Glomerular endothelial cell (primary cell): ENCODE data around the gene STK33. TPM values are rescaled to one million over a fixed set of nuclear protein-coding genes. Genes with fewer than 3 reads are reported as not detected.

Source experiments
- DNase-seq: peaks from one replicate; pipeline ENCODE4 v3.0.0-alpha.2; 2011; ENCODE audit warnings: low read depth, low spot score; ENCODE audit errors: extremely low read depth
- total RNA-seq: library from RNA; depleted of rRNA; stranded (reverse); fragments of >200 nt; gene quantifications from 2 replicates; pipeline ENCODE4 v1.2.3, GENCODE V29; 2015

Gene STK33
- total RNA-seq, 1 donor from 2014 or later, result 4.1 TPM

DNA sequence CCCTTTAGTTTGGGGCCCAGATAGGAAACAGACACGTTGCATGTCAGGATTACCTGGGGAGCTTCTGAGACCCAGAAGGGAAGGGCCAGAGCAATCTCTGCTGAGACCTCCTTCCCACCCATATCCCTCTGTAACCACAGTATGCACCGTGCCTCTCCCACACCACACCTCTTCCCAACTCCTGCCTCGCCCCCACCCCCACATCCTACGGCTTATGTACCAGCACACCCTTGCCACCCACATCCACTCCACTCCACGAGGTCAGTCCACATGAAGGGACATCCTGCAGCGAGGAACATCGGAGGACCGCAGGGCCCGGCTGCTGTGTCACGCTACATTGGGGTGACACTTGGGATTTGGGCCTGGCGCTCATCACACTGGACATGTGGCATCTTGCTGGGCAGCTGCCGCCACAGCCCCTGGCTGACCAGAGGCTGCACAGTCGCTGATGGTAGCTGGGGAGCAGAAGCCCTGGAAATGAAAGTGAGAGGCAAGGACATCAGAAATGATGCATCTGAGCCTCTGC lies 212.1 kb downstream of the STK33 start:
- no peak for DNase-seq

DNA sequence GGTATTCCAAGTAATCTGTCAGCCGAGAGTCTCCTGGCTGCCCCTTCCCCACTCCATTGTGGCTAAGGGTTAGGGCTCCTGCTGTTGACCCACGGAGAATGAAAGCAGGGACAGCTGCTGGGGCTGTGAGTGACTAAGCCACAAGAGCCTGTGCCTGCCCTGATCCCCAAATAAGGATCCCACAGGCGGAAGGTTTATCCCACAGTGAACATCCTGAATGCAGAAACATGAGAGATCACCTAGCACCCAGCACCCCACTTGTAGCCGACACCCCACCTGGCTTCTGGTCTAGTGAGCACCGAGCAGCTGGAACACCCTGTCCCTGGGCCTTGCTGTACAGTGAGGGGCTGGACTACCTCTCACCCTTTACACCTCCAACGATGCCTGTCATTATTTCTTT lies 212.7 kb downstream of the STK33 start:
- DNase-seq, result no peak

GRCh38 chr11:8375932-8376331 lies 218.1 kb downstream of the STK33 start:
- no peak for DNase-seq

DNA sequence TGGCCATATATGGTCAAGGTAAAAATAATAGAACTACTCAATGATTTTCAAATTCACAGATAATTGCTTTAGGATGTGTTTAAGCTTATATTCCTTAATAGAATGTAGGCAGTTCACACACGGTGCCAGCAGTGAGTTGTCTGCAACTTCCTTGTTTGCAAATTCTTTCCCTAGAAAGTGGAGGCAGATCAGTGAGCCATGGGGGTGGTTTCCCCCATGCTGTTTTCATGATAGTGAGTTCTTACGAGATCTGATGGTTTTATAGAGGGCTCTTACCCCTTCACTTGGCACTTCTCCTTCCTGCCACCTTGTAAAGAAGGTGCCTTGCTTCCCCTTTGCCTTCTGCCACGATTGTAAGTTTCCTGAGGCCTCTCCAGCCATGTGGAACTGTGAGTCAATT lies 218.6 kb downstream of the STK33 start:
- DNase-seq, result no peak

DNA sequence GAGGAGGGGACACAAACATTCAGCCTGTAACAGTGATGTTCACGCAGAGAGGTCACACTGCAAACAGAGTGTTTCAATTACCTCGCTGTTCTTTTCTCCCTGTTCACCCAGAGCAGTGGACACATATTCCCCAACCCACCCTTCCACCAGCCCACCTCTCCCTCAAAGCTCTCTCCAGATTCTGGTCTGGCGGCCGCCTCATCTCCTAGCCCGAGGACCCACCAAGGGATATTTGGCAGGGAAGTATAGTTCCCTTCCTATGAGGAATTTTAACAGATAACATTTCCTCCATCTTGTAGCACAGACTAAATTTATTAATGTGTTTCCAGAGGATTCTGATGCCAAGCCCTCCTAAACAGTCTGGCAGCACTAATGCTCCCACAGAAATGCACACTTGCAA lies 219.3 kb downstream of the STK33 start:
- no peak for DNase-seq

DNA sequence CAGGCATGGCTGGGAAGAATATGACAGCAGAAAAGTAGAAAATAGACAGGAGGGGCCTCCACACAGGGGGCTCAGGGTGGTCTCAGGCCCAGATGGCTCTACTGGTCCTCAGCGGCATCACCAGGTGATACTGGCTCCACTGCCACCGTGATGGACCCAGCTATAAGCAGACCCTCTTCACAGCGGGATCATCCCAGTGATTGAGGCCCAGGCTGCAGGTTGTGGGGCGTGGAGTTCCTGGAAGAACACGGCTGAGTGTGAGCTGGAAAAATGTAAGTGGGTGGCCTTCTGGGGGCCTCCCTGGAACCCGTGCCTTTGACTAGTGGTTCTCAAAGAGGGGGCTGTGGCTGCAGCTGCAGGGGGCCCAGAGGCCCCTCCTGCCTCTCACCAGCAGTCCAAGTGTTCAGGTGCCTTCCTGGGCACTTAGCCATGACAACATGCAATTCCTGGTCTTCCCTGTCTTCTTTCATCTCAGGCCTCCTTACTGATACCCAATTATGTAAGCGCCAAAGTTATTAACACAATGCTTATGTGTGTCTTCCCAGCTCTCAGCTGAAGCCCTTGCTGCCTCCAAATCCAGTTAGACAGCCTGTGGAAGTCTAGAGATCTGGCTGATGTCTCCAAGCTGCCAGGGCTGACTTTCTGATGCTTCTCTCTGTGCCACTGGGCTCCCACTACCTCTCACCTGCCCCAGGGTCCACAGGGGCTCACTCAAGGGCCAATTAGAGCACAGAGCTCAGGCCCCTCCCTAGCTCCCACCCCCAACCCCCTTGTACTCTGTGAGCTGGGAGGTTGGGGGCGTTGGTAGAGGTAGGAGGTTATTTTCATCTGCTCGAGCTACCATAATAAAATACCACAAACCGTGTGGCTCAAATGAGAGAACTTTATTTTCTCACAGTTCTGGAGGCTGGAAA lies 220.3 kb downstream of the STK33 start:
- DNase-seq, result no peak

DNA sequence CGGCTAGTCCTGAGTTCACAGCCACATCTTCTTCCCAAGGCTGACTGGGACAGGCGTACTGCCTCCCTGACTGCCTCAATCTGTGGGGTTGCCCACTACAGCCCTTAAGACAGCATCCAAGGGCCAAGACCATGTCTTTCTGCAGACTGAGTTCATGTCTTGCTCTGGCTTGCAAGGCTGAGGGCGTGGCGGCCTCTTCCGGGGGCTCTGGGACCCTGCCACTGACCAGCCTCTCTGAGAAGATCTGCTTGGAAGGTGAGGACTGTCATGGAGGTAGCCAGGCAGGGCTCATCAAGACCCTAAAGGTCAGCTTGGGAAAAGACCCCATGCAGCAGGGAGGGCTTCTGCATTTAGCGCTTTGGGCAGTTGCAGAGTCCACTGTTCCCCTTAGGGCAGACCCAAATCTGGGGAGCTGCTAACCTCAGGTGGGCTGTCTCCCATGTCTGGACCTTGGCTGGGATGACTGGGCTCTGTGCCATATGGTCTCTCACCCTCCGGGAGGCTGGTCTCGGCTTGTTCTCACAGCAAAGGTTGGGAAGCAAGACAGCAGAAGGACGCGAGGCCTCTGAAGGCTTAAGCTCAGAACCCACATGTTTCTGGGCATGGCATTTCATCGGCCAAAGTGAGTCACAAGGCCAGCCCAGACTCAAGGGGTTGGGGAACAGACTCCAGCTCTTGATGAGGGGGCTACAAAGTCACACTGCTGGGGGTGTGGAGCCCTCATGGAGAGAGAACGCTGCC lies 221.2 kb downstream of the STK33 start:
- no peak for DNase-seq

DNA sequence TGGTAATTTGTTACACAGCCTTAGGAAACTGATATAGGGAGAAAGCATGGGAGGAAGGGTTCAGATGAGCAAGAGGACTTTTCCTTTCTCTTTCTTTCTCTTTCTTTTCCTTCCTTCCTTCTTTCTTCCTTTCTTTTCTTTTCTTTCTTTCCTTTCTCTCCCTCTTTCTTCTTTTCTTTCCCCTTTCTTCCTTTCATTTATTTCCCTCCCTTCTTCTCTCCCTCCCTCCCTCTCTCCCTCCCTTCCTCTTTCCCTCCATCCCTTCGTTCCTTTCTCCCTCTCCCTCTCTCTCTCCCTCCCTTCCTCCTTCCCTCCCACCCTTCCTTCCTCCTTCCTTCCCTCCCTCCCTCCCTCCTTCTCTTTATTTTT lies 222.5 kb downstream of the STK33 start:
- no peak for DNase-seq

- no peak for DNase-seq
These were observed 223.1 kb downstream of the STK33 start for GRCh38 chr11:8370812-8371515.

DNA sequence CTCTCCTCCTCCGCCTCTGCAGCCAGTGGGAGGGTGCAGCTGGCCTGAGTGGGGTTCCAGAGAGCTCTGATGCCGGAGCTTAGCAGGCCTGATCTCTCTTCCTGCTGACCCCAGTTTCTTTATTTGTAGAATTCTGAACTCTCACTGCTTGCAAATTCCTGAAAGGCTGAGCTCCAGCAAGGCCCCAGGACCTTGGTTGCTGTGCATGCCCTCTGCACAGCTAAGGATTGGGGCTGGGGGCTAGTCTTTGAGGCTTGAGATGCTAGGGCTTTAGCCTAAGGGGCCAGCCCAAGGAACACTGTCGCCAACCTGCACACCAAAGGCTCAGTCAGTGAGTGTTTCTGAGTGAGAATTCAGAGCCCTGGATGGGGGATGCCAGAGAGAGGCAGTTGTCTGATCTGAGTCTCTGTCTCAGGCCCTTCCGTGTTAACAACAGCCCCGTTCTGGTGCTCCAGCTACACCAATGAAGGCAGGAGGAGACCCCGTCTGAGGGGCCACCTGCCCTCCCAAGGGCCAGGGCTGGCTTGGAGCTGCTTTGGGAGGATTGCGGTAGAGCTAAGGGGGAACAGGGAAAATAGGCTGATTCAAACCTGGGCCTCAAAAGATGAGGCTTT lies 224.3 kb downstream of the STK33 start:
- no peak for DNase-seq

GRCh38 chr11:8368772-8369171 lies 225.3 kb downstream of the STK33 start:
- no peak for DNase-seq

DNA sequence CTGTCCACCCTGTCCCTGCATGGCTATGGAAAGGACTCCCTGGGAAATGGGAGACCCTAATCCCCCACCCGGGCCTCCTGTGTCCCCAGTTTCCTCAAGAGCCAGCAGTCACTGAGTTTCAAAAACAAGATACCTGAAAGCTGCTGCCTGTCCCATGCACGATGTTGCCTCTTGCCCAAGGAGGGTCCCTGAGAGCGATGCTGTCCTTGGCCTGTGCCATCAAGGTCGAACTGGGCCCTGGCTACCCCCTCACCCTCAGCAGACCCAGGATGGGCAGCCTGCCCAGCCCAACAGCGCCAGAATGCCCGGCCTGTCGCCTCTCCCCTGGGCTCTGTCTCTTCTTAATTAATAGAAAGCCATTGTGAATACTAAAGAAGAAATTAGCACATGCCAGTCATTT lies 225.8 kb downstream of the STK33 start:
- DNase-seq, result no peak

DNA sequence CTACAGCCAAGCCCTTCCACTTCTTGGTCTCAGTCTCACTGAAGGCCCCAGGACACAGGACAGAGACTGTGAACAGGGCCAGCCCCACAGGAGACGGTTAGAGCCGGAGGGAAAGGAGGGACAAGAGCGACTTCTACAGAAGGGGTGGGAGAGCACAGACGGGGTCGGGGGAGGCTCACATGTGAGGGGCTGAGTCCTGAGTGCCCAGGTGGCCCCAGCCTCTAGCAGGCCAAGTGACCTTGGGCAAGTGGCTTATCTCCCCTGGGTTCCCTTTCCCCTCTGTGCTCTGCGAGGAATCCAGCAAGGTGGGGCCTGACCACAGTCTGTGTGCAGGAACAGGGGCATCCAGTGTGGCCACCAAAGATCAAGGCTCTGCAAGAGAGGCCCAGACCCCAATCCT lies 227.7 kb downstream of the STK33 start:
- DNase-seq, result no peak

DNA sequence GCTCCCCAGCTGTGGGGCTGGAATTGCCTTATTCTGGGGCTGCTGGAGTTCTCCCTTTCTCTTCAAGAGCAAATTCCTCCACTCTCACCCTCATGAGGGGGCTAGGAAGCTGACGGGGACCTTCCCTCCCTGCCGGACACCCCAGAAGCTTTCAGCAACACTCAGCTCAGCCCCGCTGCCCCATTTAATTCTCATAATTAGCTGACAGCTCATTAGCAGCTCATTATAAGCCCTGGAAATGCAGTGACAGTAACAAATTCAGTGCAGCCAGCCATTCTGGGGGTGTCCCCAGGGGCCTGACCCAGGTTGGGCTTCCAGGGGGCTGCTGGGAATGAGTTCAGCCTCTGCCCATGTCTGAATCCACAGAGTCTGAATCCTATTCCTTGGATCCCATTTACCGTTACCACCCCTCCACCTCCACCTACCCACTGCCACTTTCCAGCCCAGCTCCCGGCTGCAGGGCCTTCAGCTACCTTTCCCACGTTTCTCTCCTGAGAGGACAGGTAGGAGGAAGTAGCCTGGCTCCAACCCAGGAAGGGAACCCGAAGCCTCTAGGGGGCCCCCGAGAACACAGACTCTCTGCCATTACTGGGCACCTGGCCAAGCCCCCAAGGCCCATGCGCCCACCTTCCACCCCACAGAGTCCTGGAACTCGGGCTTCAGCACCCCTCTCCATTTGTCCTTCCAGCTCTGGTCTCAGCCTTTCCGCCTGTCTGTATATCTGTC lies 228.6 kb downstream of the STK33 start:
- no peak for DNase-seq

DNA sequence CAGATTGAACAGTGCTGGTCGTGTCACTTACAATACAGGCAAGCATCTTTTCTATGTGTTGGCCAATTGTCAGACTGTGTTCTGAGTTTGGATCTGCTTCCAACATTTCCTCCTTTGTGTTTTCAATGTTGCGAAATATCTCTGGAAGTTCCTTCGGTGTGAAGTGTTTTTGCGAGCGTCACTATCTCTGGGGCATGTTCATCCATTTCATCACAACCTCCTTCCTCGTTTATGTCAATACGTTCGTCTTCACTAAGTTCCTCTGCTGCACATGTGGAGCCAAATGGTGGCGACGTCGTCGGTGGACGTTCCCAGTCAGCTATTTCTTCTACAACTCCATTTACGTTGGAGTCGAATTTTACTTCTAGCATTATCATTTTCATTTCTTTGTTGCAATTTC lies 230.1 kb downstream of the STK33 start:
- DNase-seq, result no peak

DNA sequence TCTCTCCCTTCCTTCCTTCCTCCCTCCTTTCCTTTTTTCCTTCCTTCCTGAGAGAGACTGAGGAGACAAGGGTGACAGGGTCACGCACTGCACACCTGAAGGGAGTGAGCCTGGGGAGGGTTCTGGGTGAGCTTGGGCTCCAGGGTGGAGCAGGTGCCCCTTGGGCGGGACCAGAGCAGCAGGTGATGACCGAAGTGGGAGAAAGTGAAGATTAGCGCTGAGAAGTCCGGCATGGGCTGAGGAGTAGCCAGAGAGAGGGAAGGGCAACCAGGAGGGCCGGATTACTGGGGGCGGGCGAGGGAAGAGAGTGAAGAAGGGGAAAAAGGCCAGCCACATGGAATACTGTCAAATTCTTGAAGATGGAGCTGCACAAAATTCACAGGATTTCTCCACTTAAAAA lies 231.1 kb downstream of the STK33 start:
- no peak for DNase-seq

- DNase-seq, result no peak
These were observed 231.5 kb downstream of the STK33 start for GRCh38 chr11:8362491-8362890.

GRCh38 chr11:8361664-8362210 lies 232.3 kb downstream of the STK33 start:
- DNase-seq, result no peak

- no peak for DNase-seq
These were observed 232.8 kb downstream of the STK33 start for GRCh38 chr11:8361206-8361605.
